Suppressor macrophage treated with lipopolysaccharide for 4 hours (primary cell): ENCODE results near the gene TMEM135.

Experiments
- DNase-seq: peaks from one replicate; pipeline ENCODE4 v3.0.0-alpha.2; 2020

TMEM135 gene

GRCh38 chr11:87316491-87316890 lies 278.8 kb downstream of the TMEM135 start:
- no peak for DNase-seq

DNA sequence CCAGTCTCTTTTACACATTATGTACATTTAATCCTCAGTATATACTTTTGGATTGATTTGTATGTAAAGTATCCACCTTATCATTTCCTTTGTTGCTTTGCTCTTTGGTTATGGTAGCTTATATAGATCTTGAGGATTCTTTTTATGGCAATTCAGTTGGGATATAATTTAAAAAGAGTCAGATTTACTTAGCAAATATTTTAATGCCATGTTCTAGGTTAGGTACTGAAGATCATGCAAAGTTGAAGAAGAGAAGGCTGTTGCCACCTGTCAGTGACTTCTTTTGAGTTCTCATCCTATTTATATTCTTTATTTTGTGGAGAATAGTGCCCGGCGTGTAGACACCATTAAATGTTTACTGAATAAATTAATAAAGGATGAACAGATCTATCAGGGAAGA lies 279.7 kb downstream of the TMEM135 start:
- DNase-seq: no peak

DNA sequence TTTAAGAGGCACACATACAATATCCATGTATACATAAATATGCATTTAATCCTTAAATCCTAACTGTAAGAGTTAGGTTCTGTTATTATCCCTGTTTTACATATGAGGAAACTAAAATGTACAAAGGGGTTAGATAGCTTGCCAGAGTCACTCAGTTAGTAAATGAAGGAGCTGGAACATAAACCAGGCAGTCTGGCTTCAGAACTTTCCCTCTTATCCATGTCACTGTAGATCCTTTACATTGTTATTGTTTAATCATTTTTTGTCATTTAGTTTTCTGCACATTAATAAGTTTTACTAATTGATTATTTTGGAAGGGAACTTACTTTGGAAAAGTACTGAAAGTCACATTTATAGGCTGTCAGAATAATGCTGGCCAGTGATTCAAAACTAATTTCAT lies 282.4 kb downstream of the TMEM135 start:
- DNase-seq: no peak

DNA sequence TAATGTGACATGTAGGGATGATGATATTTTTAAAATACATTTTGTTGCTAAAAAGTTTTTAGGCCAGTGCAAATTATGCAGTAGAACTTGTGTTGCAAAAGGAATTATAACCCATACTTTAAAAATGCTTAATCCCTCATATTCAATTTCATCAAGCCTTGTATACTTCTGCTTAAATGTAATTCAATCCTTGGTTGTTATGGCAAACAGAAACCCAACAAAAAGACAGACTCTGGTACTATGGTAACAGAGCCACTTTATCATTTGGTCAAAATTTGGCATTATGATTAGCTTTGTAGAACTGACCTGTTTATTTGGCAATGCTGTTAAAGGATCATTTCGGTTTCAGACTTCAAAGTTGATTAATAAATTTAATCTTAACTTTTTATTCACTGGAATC lies 284.8 kb downstream of the TMEM135 start:
- DNase-seq: no peak

DNA sequence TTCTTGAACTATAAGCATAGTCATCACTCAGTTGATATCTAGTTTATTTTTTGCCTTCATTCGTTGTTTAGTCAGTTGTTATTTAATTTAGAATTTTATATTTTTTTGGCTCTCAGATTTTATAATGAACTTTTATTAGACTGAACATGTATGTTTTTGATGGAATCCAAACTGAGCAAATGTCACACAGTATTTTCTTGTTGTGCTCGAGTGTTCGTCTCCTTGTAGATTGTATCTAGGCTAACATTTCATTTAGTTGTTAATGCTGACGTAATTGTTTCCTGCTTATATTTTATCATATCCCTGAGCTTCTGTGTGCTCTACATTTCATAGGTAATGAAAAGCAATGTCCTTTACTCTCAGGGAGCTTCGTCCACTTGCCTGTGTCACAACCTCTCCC lies 286.2 kb downstream of the TMEM135 start:
- DNase-seq: no peak

DNA sequence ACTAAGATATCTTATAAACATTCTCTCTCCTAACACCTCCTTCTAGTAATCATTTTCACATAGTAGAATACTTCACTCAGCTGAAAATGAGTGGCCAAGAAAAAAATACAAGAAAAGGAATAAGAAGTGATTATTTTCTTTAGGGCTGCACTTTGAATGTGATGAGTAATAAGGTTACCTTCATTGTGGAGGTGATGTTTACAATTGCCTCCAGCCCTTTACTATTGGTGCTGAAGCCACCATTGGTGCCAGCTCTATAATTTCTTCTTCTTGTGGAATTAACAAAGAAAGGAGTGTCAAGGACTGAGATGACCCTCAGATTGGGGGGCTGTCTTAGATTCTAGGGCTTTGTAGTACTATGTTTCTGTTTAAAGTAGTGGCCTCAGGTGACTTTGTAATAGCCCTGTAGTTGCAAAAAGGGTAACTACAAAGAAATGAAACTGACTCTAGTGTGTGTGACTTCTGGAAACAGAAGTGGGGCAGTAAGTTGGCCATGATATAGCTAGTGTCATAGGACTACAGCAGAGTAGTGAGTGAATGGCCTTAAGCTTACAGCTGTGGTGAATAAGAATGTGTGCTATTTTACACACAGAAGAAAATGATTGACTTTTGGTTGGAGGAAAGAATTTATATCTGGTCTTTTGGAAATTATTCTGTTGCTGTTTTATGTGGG lies 287.2 kb downstream of the TMEM135 start:
- DNase-seq: no peak

- no peak for DNase-seq
These were observed 287.7 kb downstream of the TMEM135 start for GRCh38 chr11:87325490-87325872.

GRCh38 chr11:87326594-87326993 lies 288.9 kb downstream of the TMEM135 start:
- no peak for DNase-seq

DNA sequence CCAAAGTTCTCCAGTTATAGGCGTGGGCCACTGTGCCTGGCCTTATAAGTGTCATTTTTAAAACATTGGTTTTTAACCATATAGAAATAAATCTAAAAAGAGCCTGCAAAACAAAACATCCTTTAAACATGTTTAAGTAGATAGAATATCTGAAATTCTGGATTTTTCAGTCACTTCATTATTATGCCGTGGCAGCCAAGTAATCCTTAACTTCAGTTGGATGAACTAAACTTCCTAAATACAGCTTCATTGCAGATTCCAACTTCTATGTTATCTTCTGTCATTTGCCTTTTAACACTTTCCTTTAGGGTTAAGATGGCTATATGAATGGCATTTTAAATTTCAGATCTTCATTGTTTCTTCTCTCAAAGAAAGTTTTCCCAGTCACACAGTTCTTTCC lies 291.4 kb downstream of the TMEM135 start:
- no peak for DNase-seq

- DNase-seq: no peak
These were observed 292.5 kb downstream of the TMEM135 start for GRCh38 chr11:87330187-87330601.

- no peak for DNase-seq
These were observed 293.5 kb downstream of the TMEM135 start for GRCh38 chr11:87331273-87331672.

DNA sequence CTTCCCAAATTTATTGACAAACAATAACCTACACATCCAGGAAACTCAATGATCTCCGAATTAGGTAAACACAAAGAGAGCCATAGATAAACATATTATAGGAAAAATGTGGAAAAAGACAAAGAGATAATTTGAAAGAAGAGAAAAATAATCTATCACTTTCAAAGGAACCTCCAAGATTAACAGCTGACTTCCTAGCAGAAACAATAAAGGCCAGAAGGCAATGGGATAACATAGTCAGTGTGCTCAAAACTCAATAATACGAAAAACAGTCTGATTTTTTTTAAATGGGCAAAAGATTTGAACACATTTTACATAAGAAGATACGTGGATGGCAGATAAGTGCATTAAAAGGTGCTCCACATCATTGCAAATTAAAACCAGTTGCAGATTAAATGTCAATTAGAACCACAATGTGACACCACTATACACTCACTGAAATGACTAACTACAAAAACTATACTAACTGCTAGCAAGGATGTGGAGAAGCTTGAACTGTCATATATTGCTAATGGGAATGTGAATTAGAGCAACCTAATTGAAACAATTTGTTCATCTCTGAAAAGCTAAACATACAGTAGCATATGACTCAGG lies 300.4 kb downstream of the TMEM135 start:
- no peak for DNase-seq

- no peak for DNase-seq
These were observed 301.7 kb downstream of the TMEM135 start for GRCh38 chr11:87339416-87339815.

DNA sequence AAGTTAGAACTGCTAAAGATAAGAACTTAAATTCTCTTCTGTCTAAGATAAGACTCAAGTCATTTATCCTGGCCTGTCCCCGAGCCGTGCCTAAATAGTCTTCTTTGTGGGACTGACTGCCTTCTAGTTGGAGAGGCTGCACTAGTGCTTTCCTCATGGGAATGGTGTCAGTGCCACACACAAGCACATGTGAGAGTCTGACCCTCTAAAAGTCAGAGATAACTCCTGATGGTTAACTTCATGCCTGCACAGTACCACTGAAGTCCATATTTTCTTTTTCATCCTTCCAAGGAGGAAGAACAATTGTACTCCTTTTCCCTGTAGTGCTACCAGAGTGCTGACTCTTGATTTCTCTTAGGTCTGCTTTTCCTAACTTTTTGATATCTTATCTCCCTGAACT lies 309.7 kb downstream of the TMEM135 start:
- DNase-seq: no peak

- no peak for DNase-seq
These were observed 310.1 kb downstream of the TMEM135 start for GRCh38 chr11:87347854-87348253.

GRCh38 chr11:87351676-87352075 lies 313.9 kb downstream of the TMEM135 start:
- DNase-seq: peak; percentile 5

DNA sequence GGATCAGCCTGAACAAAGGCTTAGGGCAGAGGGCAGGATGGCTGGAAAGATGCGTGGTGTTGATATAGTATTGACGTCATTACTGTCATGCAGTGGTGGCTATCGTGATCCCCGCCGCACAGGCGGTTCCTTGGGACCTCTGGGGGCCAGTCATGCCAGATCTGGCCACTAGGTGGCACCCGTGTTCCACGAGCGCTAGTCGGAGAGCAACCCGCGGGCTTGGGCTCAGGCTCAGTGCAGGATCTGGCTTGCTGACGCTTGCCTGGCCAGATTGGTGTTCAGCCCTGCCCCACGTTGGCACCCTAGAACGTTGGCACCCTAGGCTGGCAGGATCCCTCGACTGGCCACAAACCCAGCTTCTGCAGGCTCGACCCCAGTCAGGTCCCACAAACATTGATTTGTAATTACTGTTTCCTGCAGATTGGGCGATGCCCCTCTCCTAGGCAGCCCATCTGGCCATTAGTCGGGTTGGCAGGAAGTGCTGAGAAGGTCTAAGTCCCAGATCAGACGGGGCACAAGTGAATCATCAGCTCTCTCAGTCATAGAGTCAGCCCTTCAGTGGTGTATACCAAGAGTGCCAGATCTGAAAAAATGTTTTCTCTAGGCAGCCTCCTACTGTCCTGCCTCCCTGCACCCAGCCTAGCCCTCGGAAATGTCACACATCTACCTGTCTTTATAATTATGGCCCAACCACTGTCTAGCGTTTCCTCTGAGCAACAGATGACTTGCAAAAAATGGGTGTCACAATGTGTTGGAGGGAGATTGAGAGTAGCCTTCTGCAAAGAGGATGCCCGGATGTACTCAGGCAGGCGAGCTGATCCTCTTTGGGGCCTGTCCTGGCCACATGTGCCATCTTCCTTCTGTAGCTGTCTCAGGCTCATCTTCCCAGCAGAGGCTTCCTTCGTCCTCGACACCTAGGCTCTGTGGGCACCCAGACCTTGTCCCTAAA lies 315.3 kb downstream of the TMEM135 start:
- peak; percentile 88 for DNase-seq

- DNase-seq: no peak
These were observed 316.1 kb downstream of the TMEM135 start for GRCh38 chr11:87353771-87354345.

- DNase-seq: no peak
These were observed 317.9 kb downstream of the TMEM135 start for GRCh38 chr11:87355596-87355995.

DNA sequence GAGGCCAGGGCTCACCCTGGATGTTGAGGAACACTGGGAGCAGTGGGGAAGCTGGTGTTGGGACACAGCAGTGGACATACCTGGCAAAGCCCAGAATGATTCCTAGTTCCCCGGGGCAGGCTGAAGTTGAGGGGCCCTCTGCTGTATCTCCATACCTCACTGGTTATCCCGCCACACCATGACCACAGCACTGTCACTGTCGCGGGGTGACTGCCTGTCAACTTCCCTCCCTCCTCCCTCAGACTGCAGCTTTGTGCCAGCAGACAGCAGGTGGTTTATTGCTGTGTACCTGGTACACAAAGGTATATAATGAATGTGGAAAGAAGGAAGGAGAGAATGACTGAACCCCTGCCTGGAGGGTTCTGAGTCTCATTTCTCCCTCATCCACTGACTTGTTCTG lies 318.7 kb downstream of the TMEM135 start:
- no peak for DNase-seq

DNA sequence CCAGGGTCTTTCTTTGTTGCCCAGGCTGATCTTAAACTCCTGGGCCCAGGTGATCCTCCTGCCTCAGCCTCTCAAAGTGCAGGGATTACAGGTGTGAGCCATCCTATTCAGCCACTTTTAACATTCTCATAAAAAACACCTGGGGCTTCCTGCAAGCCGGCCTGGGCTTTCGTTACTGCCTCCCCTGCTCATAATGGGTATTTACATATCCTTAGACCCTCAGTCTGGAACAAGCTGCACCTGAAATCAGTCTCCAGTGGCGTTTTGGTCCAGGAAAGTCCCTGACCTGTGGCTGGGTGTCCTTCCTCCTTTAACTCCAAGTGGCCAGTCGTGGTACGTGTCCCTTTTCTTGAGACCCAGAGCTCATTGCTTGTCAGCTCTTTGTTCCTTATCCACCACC lies 320.7 kb downstream of the TMEM135 start:
- no peak for DNase-seq

- DNase-seq: no peak
These were observed 321.7 kb downstream of the TMEM135 start for GRCh38 chr11:87359401-87359800.

DNA sequence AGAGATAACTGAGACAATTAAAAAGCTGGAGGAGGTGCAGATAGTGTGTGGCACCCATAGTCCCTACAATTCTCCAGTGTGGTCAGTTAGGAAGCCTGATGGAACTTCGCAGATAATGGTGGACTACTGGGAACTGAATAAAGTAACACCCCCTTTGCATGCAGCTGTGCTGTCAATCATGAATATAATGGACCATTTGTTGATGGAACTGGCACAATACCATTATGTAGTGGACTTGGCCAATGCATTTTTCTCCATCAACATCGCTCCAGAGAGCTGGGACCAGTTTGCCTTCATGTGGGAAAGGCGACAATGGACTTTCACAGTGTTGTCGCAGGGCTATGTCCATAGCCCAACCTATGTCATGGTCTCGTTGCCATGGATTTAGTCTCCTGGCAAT lies 324.2 kb downstream of the TMEM135 start:
- no peak for DNase-seq

DNA sequence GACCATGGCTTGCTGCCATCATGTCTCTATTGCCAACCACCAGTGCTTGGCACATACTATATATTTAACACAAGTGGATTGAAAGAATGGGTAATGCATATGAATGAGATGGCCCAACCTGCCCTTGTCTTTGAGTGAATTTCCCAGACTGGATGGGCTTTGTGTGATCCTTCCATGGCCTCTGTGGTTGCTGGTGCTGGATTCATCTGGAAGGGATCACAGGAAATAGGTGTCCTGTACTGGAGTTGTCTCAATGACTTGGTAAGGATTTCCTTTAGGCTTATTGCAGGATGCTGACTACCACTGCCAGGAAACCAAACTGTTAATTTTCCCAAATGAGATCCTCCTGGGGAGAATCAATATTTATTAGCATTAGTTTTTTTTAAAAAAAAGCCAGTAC lies 328.6 kb downstream of the TMEM135 start:
- no peak for DNase-seq
